Stimulated activated naive CD8-positive, alpha-beta T cell treated with anti-CD3 and anti-CD28 coated beads, Interleukin-15, Interleukin-2, amounts not matched to agents 100 ng/mL and 50 ng/mL, for 24 hours (primary cell): ENCODE measurements around the gene SH3RF1.

Experiments used
- H3K27ac Mint-ChIP-seq: one replicate; pipeline ENCODE4 v1.8.0; 2021; ENCODE audit warnings: mild to moderate bottlenecking, mixed read lengths
- H3K27me3 Mint-ChIP-seq: one replicate; pipeline ENCODE4 v1.8.0; 2021; ENCODE audit warnings: mixed read lengths
- H3K36me3 Mint-ChIP-seq: one replicate; pipeline ENCODE4 v1.8.0; 2021; ENCODE audit warnings: low read depth, mixed read lengths
- H3K4me1 Mint-ChIP-seq: one replicate; pipeline ENCODE4 v1.8.0; 2021; ENCODE audit warnings: low read depth, mixed read lengths
- H3K4me3 Mint-ChIP-seq: one replicate; pipeline ENCODE4 v1.8.0; 2021; ENCODE audit warnings: mild to moderate bottlenecking, mixed read lengths
- H3K9me3 Mint-ChIP-seq: one replicate; pipeline ENCODE4 v1.8.0; 2021; ENCODE audit warnings: mixed read lengths

The SH3RF1 gene

GRCh38 chr4:169249999-169250398 lies 20.8 kb downstream of the SH3RF1 start:
- H3K9me3 Mint-ChIP-seq = no peaks in the 10 kb centered on the region
- no peaks in the 10 kb centered on the region for H3K27me3 Mint-ChIP-seq
- H3K27ac Mint-ChIP-seq = no peak overlapping the region
- H3K36me3 Mint-ChIP-seq = no peaks in the 10 kb centered on the region
- no peak overlapping the region for H3K4me3 Mint-ChIP-seq
- no peaks in the 10 kb centered on the region for H3K4me1 Mint-ChIP-seq

- H3K36me3 Mint-ChIP-seq = no peaks in the 10 kb centered on the region
Measured at GRCh38 chr4:169249214-169249973, 21.4 kb downstream of the SH3RF1 start.

GRCh38 chr4:169248645-169249044 lies 22.1 kb downstream of the SH3RF1 start:
- Mint-ChIP-seq H3K36me3 (no peaks in the 10 kb centered on the region), H3K27ac (no peak overlapping the region), H3K27me3 (no peaks in the 10 kb centered on the region), H3K4me1 (no peaks in the 10 kb centered on the region), H3K9me3 (no peaks in the 10 kb centered on the region), H3K4me3 (no peak overlapping the region)

More at GRCh38 chr4:169249214-169249973, 21.4 kb downstream of the SH3RF1 start:
- no peak overlapping the region for H3K27ac Mint-ChIP-seq
- no peaks in the 10 kb centered on the region for H3K4me1 Mint-ChIP-seq
- no peaks in the 10 kb centered on the region for H3K27me3 Mint-ChIP-seq
- H3K9me3 Mint-ChIP-seq = no peaks in the 10 kb centered on the region
- no peak overlapping the region for H3K4me3 Mint-ChIP-seq

DNA sequence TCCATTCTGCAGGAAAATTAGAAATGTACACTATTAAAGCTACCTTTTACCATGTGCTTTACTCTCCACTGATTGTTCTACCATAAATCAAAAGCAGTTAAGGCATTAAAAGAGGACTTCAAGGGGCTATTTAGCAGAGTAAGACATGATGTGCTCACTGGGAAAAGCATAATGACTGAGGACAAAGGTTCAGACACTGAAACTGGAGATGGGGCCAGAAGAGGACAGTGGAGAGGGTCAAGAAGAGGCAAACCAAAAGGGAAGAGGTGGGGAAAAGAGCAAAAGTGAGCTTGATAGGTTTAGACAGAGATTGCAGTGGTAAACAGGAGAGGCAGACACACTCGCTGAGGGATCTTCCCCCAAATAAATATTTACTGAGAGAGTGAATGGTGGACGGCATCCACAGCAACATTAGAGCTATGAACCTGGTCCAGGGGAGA lies 23.8 kb downstream of the SH3RF1 start:
- no peak overlapping the region for H3K4me3 Mint-ChIP-seq
- no peaks in the 10 kb centered on the region for H3K4me1 Mint-ChIP-seq
- H3K27me3 Mint-ChIP-seq = no peaks in the 10 kb centered on the region
- H3K9me3 Mint-ChIP-seq = no peaks in the 10 kb centered on the region
- no peak overlapping the region for H3K27ac Mint-ChIP-seq
- no peaks in the 10 kb centered on the region for H3K36me3 Mint-ChIP-seq

DNA sequence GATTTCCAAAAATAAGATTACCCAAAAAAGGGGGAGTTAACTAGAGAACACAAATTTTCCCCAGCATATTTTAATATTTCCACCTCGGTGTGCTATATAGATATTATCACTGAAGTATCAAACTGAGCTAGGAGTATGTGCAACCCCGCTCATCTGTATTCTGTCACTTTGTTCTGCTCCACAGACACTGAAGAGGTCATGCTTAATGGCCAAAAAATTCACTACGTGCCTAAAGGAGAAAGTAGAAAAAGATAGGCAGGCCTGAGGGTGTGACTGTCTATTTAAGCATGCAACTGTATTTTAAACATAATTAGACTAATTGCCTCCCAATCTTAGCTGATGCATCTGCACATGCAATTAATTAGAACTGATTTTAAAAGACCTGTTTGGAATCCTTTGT lies 24.5 kb downstream of the SH3RF1 start:
- H3K27ac Mint-ChIP-seq = no peak overlapping the region
- no peaks in the 10 kb centered on the region for H3K36me3 Mint-ChIP-seq
- H3K4me3 Mint-ChIP-seq = no peak overlapping the region
- no peaks in the 10 kb centered on the region for H3K4me1 Mint-ChIP-seq
- H3K9me3 Mint-ChIP-seq = no peaks in the 10 kb centered on the region
- H3K27me3 Mint-ChIP-seq = no peaks in the 10 kb centered on the region

DNA sequence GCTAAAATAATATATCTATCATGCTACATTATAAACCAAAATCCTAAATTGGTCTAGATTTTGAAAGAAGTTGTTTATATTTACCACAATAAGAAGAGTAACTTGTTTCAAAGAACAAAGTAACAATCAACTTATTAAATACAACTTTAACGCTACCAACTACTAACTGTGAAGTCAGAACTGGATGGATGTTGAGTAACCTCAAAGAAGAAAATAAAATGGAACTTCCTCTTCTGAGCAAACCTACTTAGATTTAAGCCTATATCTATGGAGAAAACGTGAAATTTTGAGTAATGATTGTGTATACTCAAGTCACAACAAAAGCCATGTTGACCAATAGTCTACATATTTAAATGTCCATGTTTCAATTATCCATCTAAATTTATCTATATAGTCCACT lies 25.7 kb downstream of the SH3RF1 start:
- H3K4me1 Mint-ChIP-seq = no peaks in the 10 kb centered on the region
- H3K4me3 Mint-ChIP-seq = no peak overlapping the region
- H3K36me3 Mint-ChIP-seq = no peaks in the 10 kb centered on the region
- H3K27ac Mint-ChIP-seq = no peak overlapping the region
- H3K27me3 Mint-ChIP-seq = peaks cover 5% of the 10 kb centered on the region
- H3K9me3 Mint-ChIP-seq = no peaks in the 10 kb centered on the region

- H3K27ac Mint-ChIP-seq = no peak overlapping the region
- H3K36me3 Mint-ChIP-seq = no peaks in the 10 kb centered on the region
- no peak overlapping the region for H3K4me3 Mint-ChIP-seq
- no peaks in the 10 kb centered on the region for H3K4me1 Mint-ChIP-seq
- peaks cover 5% of the 10 kb centered on the region for H3K27me3 Mint-ChIP-seq
- no peaks in the 10 kb centered on the region for H3K9me3 Mint-ChIP-seq
Measured at GRCh38 chr4:169243825-169244609, 26.7 kb downstream of the SH3RF1 start.

DNA sequence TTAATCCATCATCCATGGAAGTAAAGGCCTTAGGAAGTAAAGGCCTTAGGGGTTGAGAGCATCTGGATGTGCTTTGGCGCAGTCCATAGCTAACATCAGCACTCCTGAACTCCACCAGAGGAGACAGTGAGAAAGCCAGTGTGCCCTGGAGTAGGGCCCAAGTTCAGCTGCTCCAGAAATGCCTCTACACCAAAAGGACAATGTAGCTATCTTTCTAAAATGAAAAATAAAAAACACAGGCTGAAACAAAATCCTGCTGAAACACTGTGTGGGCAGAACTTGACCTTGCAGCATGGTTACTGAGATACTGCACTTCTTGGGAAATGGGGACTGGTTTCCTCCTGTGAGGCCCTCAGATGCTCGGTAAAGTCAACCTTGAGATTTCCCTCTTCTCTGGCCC lies 29.3 kb downstream of the SH3RF1 start:
- no peaks in the 10 kb centered on the region for H3K4me1 Mint-ChIP-seq
- H3K9me3 Mint-ChIP-seq = no peaks in the 10 kb centered on the region
- H3K27me3 Mint-ChIP-seq = peaks cover 5% of the 10 kb centered on the region
- no peaks in the 10 kb centered on the region for H3K36me3 Mint-ChIP-seq
- H3K27ac Mint-ChIP-seq = no peak overlapping the region
- no peak overlapping the region for H3K4me3 Mint-ChIP-seq

DNA sequence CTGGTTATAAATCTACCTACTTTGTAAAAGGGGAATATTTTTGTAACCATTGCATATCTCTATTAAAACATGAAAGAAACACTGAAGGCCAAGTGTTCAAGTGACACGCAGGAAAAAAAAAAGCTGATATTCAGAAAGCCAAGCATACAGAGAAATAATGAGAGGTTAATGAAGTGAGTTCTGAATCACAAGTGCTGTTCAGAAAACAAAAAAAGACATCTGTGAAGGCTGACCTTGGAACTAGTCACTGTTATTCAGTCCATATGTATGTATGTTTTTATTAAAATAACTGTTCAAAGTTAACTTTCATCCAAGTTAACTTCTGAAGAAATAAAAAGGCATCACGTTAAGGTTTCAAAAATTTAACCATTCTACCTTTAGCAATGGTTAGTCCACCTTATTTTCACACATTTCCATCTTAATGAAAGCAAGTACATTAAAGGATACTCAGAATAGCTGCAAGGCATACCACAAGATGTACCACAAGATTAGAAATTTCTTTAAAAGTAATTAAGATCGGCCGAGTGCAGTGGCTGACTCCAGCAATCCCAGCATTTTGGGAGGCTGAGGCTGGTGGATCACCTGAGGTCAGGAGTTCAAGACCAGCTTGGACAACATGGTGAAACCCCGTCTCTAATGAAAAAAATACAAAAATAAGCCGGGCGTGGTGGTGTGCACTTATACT lies 31.4 kb downstream of the SH3RF1 start:
- Mint-ChIP-seq H3K27ac (no peak overlapping the region), H3K9me3 (no peaks in the 10 kb centered on the region), H3K36me3 (no peaks in the 10 kb centered on the region), H3K27me3 (peaks cover 5% of the 10 kb centered on the region), H3K4me1 (no peaks in the 10 kb centered on the region), H3K4me3 (no peak overlapping the region)

DNA sequence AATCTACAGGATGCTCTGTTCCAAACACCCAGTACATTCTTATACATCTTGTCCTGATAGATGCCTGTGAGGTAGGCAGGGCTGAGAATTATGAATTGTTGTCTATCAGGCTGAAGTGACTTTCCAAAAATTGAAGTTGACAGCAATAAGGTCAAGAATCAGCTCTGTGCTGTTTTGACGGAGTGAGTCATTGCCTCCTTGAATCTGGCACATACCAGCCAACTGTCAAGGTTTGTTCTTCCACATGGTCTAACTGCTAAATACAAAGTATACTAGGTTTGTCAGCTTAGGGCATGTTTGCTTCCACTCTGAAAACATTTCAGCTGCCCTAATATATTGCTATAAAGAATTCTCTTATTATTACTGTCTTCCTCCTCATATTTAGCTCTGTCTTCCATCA lies 32.3 kb downstream of the SH3RF1 start:
- Mint-ChIP-seq H3K36me3 (no peaks in the 10 kb centered on the region), H3K4me1 (peaks cover 3% of the 10 kb centered on the region), H3K4me3 (no peak overlapping the region), H3K27me3 (peaks cover 8% of the 10 kb centered on the region), H3K27ac (no peak overlapping the region), H3K9me3 (no peaks in the 10 kb centered on the region)

GRCh38 chr4:169236873-169237626 lies 33.7 kb downstream of the SH3RF1 start:
- H3K27me3 Mint-ChIP-seq = peaks cover 8% of the 10 kb centered on the region
- H3K36me3 Mint-ChIP-seq = no peaks in the 10 kb centered on the region
- no peaks in the 10 kb centered on the region for H3K9me3 Mint-ChIP-seq
- H3K4me3 Mint-ChIP-seq = no peak overlapping the region
- H3K4me1 Mint-ChIP-seq = peaks cover 3% of the 10 kb centered on the region
- no peak overlapping the region for H3K27ac Mint-ChIP-seq

- Mint-ChIP-seq H3K4me1 (peaks cover 3% of the 10 kb centered on the region), H3K27me3 (peaks cover 8% of the 10 kb centered on the region), H3K9me3 (no peaks in the 10 kb centered on the region), H3K4me3 (no peak overlapping the region), H3K36me3 (no peaks in the 10 kb centered on the region), H3K27ac (no peak overlapping the region)
Measured at GRCh38 chr4:169236078-169236477, 34.7 kb downstream of the SH3RF1 start.

DNA sequence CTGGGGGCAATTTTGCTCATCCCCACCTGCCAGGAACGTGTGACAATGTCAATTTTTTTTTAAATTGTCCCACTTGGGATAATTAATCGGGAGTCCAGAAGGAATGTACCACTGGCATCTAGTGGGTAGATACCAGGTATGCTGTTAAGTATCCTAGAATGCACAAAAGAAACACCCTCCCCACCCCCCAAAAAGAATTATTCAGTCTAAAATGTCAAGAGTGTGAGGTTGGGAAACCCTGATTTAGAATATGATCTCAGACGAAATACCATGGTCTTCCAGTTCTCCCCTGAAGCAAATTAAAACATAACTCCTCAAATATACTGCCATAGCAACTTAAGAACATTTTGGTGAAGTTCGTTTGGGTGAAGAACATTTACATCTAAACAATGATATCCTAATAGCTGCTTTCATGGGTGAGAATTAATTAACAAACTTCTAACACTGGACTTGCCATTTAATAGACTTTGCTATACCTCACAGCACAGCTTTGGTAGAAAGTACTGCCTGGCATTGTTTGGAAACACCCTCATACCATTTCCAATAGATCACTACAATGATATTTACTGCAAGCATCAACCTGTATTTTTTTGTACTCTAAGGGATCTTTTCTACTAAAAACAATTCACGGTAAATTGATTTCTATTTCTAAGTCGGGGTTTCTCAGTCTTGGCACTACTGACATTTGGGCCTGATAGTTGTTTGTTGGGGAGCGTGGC lies 36.5 kb downstream of the SH3RF1 start:
- Mint-ChIP-seq H3K27me3 (peaks cover 4% of the 10 kb centered on the region), H3K36me3 (no peaks in the 10 kb centered on the region), H3K4me3 (no peak overlapping the region), H3K9me3 (no peaks in the 10 kb centered on the region), H3K4me1 (peaks cover 3% of the 10 kb centered on the region), H3K27ac (no peak overlapping the region)

DNA sequence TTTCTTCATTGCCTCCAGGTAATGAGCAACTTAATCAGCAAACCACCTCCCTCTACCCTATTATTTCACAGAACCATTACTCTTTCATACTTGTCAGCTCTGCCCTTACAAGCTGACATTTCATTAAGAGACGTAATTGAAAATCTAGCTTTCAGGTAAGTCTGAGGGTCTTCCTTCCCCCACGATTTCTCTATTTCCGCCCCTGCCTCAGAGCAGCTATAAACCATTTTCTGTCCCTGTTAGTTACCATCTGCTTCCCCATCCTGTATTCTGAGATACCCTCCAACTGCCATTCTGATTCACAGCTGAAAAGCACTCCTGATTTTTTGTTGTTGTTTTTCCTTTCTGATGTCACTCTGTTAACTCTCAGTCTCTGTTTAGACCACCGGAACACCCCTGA lies 37.1 kb downstream of the SH3RF1 start:
- Mint-ChIP-seq H3K27me3 (peaks cover 4% of the 10 kb centered on the region), H3K36me3 (no peaks in the 10 kb centered on the region), H3K27ac (no peak overlapping the region), H3K4me1 (peaks cover 3% of the 10 kb centered on the region), H3K9me3 (no peaks in the 10 kb centered on the region), H3K4me3 (no peak overlapping the region)
